HG03520 (cell line): ENCODE results near the gene CLCN7.

Experiments used
- ATAC-seq: cut with Tn5 transposase; IDR thresholded peaks from one replicate; pipeline ENCODE4 v1.9.1; 2021; ENCODE audit warnings: mild to moderate bottlenecking, moderate library complexity; ENCODE audit not compliant: unreplicated experiment

Gene CLCN7

GRCh38 chr16:1432388-1433262 is 42.2 kb downstream of the CLCN7 start:
- ATAC-seq: no peak

- no peak for ATAC-seq
Observed at GRCh38 chr16:1431497-1432270, 43.1 kb downstream of the CLCN7 start.

DNA sequence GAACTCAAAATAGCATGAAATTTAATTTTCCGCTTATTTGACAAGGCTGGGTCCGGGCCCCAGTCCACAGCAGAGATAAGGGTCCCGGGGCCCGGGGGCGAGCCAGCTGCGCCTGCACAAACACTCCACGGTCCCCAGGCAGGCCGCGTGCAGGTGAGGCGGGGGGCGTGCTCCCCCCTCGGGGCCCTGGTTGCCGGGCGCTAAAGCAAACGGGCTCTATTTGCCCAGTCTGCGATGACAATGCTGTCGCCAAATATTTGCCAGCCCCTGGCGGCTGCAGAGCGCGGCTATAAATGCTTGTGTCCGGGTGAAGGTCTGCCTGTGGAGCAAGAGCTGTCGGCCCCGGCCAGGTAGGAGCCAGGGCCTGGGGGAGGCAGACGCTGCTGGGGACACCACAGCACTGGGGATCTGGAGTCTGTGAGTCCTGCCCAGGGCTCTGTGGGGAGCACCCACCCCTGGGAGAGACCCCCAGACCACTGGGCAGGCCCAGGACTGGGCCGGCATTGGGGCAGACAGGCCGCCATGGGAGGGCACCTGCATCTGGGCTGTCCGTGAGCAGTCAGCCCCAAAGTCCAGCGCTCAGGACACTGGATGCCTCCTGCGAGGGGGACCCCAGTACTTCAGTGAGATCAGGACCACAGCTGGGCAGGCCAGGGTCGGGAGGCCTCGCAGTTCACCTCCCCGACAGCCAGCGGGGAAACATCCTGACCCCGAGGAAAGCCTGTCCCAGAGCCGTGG is 43.9 kb downstream of the CLCN7 start, which contains the start of gene PERCC1:
TSS of gene PERCC1 (plus strand) at position 320 of the 738 bp plus-strand sequence. CDS start 1,516 bp downstream, outside the sequence.
- no peak for ATAC-seq

DNA sequence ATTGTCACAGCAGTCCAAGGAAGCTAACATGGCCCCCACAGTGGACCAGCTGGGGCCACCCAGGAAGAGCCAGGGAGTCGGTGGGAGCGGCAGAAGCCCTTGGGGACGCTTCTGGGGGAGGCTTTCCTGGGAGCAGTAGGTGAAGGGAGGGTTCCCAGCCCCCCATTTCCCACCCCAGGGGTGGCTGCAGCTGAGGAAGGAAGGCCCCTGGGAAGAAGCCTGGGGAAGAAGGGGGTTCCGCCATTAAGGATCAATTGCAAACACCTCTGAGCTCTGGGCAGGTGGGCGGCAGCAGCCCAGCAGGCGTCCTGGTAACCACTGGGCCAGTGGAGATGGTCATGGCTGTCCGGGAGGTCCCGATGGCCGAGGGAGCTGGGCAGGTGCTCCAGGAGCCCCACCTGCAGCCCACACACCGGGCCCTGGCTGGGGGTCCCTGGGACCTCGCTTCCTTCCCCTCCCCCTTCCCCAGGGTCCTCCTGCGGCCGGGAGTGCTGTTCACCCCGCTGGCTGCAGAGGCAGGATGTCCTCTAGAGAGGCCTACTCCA is 44.5 kb downstream of the CLCN7 start:
- ATAC-seq: no peak

GRCh38 chr16:1429631-1430030 is 45.2 kb downstream of the CLCN7 start:
- no peak for ATAC-seq

- ATAC-seq: no peak
Observed at GRCh38 chr16:1429012-1429411, 45.8 kb downstream of the CLCN7 start.

DNA sequence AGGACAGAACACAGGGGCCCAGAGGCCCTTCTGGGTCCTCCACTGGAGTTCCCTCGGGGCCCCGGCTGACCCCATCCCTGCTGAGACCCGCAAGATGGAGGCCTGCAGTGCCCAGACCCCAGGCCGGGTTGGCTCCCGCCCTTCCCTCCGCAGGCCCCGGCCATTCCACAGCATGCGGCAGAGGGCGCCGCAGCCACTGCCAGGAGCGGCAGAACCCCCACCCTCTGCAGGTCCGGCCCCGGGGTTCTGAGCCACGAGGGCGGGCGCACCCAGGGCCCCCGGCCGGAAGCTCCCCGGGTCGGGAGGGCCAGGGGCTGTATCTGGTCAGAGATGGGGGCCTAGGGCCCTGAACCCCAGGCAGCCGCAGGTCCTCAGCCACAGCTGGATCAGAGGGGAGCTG is 46.3 kb downstream of the CLCN7 start:
- no peak for ATAC-seq

DNA sequence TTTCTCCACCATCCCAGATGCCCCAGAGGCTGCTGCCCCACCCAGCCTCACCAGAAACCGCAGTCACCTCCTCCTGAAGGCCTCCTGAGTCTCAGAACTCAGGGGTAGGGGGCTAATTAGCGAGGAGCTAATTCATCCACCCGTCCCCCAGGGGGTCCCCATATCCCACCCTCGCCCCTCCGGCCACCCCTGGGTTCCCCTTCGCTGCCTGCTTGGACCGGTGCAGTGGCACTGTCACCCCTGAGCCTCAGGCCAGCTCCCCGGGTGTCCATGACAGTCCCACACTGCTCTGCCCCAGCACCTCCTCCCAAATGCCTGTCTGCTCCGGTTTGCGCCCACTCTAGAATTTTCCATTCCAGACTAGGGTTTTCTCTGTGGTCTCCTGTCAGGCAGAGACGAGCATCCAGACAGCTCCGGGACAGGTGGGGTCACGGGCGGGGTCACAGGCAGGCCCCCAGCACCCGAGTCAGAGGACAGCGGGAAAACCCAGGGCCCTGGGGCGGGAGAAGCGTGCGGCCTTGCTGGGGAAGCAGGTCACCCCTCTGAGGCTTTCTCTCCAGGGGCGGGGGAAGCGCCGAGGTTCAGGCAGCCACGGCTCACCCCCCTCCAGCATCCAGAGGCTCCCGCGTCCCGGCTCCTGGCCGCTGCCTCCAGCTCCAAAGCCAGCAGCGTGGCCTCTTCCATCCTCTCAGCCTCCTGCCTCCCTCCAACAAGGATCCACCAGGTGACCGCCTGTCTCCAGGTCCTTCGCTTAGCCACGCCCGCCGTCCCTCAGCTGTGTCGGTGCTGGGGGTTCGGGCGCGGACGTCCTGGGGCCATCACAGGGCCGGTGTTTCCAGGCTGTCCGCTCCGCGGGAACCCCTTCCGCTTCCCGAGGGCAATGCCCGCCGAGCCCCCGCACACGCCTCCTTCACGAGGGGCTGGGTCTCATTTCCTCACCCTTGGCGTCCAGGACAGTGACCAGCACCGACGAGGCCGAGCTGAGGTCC is 47.1 kb downstream of the CLCN7 start:
- no peak for ATAC-seq

DNA sequence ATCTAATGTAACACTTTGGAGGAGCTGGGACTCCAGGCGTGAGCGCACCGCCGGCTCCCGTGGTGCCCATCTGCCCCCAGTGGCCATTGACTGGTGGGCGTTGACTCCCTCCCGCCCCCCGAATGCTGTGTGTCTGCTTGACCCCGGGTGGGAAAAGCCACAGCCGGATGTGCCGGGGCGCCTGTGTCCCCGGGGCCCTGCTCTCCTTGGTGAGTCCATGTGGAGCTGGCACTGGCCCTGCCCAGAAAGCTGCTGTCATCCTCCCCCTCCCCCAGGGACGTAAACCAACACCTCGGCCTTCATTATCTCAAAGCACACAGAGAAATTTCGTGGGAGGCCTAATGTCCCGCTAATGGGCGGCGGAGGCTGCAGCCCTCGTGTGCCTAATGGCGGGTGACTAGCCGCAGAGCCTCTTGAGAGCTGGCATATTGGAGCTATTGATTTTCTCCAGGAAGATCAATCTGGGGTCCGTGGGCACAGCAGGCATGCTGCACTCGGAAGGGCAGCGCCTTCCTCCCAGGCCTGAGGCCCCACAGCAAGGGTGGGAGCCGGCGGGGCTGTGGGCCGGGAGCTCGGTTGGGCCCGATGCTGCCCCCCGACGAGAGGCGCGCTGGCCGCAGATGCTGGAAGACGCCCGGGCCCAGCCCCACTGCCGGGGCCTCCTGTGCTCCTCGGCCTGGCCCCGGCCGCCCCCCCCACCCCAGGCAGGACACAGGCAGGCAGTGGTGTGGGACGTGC is 47.9 kb downstream of the CLCN7 start:
- no peak for ATAC-seq

DNA sequence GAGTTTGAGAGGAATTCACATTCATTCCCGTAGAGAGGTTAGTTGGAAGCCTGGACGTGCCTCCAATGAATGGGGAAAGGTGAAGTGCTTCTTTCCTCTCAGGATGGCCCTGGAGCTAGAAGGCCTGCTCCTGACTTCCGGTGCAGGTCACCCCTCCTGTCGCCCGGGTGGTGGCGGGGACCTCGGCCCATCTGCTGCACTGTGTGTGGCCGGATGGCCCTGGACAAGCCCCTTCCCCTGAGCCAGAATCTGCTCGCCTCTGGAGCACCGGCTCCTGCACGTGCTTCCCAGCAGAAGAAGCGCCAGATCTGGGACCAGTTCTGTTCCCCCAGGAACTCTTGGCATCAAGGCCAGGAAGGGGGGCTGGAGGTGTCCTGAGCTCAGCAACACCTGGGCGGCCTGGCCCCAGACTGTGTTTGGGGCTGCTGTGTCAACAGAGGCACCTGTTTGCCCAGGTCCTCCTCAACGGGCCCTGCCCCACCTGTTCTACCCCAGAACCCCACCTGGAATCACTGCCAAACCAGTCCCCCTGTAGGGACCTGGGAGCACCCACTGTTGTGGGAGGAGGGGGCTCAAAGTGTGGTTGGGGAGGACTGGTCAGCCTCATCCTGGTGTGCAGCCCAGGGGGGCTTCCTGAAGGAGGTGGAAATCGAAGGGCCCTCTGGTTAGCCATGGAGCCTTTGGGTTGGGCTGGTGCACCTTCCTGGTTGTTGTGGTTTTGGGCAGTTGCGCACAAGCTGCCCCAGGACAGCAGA is 49.0 kb downstream of the CLCN7 start:
- no peak for ATAC-seq

DNA sequence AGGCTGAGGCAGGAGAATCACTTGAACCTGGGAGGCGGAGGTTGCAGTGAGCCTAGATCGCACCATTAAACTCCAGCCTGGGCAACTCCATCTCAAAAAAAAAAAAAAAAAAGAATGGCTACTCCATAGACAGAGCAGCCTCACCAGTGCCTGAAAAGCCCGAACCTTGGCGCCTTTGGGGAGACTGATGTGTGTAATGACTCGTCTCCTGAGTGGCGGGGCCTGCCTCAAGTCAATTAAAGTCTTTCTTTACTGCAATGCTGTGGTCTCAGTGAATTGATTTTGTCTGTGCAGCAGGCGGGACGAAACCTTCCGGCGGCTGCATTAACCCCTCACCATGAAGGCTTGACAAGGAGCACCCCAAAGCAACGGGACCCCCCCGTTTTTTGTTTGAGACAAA is 50.8 kb downstream of the CLCN7 start:
- no peak for ATAC-seq

- ATAC-seq: no peak
Observed at GRCh38 chr16:1422076-1422475, 52.8 kb downstream of the CLCN7 start.

DNA sequence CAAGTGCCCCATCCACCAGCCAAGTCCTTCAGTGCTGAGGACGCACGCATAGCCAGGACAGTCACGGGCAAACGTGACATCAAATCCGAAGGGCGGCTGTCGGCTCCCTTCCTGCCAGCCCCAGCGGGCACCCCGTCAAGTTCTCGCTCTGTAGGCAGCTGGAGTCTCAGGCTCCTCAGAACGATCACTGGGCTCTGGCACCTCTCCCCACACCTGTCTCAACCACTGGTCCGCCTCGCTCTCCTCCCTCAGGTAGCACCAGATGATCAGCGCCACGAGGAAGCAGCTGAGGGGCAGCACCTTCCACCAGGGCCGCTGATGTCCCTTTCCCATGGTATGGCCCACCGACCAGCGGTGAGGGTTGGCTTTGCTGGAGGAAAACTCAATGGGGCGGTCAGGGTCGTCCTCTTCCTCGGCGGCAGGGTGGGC is 54.7 kb downstream of the CLCN7 start:
- ATAC-seq: no peak

GRCh38 chr16:1416521-1416941 is 58.3 kb downstream of the CLCN7 start:
- ATAC-seq: no peak

DNA sequence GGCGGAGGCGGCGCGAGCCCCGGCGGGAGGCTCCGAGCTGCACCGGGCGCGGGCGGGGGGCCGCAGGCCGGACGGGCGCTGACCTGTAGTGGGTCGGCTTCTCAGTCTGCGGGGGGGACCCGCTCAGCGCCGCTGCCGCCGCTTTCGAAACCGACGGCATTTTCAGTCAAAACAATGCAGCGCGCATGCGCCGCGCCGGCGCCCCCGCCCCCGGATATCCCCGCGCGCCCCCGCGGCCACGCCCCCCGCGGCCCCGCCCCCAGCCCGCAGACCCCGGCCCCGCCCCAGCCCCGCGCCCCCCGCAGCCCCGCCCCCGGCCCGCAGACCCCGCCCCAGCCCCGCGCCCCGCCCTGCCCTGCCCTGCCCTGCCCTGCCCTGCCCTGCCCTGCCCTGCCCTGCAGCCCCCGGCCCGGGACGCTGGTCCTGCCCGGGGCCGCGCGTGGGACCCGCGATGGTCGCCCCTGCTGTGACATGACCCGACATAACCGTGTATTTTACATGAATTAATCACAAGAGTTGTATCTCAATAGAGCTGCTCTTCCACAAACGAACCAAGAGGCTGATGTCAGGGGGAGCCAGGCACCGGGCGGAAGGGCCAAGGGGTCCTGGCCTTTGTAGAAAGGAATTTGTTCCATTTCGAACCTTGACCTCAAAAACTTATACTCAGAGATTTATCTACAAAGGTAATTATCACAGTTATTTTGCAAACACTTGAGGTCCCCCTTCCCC is 60.1 kb downstream of the CLCN7 start, which contains the start of gene UNKL:
TSS of gene UNKL (minus strand) at position 173 of the 729 bp plus-strand sequence. CDS start at position 160, 13 bp downstream.
- ATAC-seq: peak; percentile 23

GRCh38 chr16:1413684-1414531 is 60.9 kb downstream of the CLCN7 start:
- ATAC-seq: peak; percentile 57

DNA sequence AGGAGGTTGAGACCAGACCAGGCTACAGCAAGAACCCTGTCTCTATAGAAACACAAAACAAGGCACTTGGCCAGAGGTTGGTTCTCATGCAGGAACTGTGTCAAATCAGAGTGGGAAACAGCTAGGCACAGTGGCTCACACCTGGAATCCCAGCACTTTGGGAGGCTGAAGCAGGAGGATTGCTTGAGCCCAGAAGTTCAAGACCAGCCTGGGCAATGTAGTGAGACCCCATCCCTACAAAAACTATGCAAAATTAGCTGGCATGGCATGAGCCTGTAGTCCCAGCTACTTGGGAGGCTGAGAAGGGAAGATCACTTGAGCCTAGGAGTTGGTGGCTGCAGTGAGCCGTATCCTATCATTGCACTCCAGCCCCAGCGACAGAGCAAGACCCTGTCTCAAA is 62.0 kb downstream of the CLCN7 start:
- ATAC-seq: no peak
